Measurements from ENCODE around the gene SPEF2. TPM values are rescaled to one million over a fixed set of nuclear protein-coding genes. Genes with fewer than 3 reads are reported as not detected.
"Not testable (repeated sequence)": the region's sequence is repeated elsewhere in the genome, so short reads cannot be mapped to it uniquely, and the experiment has no call there.

SPEF2 gene
- polyA plus RNA-seq, 3 donors: 35.9 to 76.1 (median 73.7) TPM

GRCh38 chr5:35852084-35852734 is 234.5 kb downstream of the SPEF2 start:
- DNase-seq: no peak

GRCh38 chr5:35852773-35853172 is 235.1 kb downstream of the SPEF2 start:
- DNase-seq: no peak

- DNase-seq: no peak
These were observed 236.0 kb downstream of the SPEF2 start for GRCh38 chr5:35853631-35854030.

GRCh38 chr5:35854248-35854647 is 236.6 kb downstream of the SPEF2 start:
- no peak for DNase-seq

- no peak for DNase-seq
These were observed 237.5 kb downstream of the SPEF2 start for GRCh38 chr5:35855187-35855586.

- DNase-seq: not testable (repeated sequence)
These were observed 238.6 kb downstream of the SPEF2 start for GRCh38 chr5:35856186-35856764.

- no peak for DNase-seq
These were observed 239.2 kb downstream of the SPEF2 start, which contains the start of gene IL7R for GRCh38 chr5:35856765-35857351. TSS of gene IL7R (plus strand) at chr5:35856891. CDS start at chr5:35856978, 87 bp downstream.

- no peak for DNase-seq
These were observed 240.0 kb downstream of the SPEF2 start for GRCh38 chr5:35857606-35858205.

GRCh38 chr5:35859101-35859661 is 241.5 kb downstream of the SPEF2 start:
- no peak for DNase-seq

GRCh38 chr5:35860686-35861085 is 243.0 kb downstream of the SPEF2 start:
- no peak for DNase-seq

GRCh38 chr5:35861718-35862117 is 244.1 kb downstream of the SPEF2 start:
- no peak for DNase-seq

GRCh38 chr5:35862126-35862525 is 244.5 kb downstream of the SPEF2 start:
- no peak for DNase-seq

GRCh38 chr5:35863159-35863558 is 245.5 kb downstream of the SPEF2 start:
- no peak for DNase-seq

Other genes starting within 250 kb of the SPEF2 start
- gene IL7R, start 239.0 kb downstream of the SPEF2 start, polyA plus RNA-seq (ENCODE audit: insufficient read length in 3 of 3): 1 to 10 TPM in 1 of 3 donors, under 1 TPM in 2; 0.78 to 1.3 (median 0.89) TPM

Measured in renal pelvis (tissue), 4 donors.